DOHH2 (cell line): ENCODE results near the gene ZNF879.

Experiments used
- H3F3A ChIP-seq: fragments of 200-600 bp; sonication (generic), shearing (Covaris generic); 2 replicates; pipeline ENCODE4 v1.6.0; 2016; ENCODE audit warnings: antibody characterized with exemption, mild to moderate bottlenecking; ENCODE audit not compliant: control insufficient read depth, insufficient read depth
- H3K27ac ChIP-seq: fragments of 200-600 bp; sonication (generic); 2 replicates; pipeline ENCODE4 v1.5.1; 2014; ENCODE audit warnings: low read depth, mild to moderate bottlenecking, low read length, moderate library complexity
- H3K27me3 ChIP-seq: fragments of 200-600 bp; sonication (generic); 2 replicates; pipeline ENCODE4 v1.6.1; 2014; ENCODE audit warnings: mild to moderate bottlenecking, low read length, mixed read lengths; ENCODE audit not compliant: control insufficient read depth
- H3K36me3 ChIP-seq: fragments of 200-600 bp; sonication (generic); 2 replicates; pipeline ENCODE4 v1.6.1; 2014; ENCODE audit warnings: mild to moderate bottlenecking, low read length, moderate library complexity, mixed read lengths; ENCODE audit not compliant: control insufficient read depth
- H3K4me1 ChIP-seq: fragments of 200-600 bp; sonication (generic); 2 replicates; pipeline ENCODE4 v1.6.1; 2014; ENCODE audit warnings: mild to moderate bottlenecking, low read length, mixed read lengths; ENCODE audit not compliant: control insufficient read depth
- H3K4me2 ChIP-seq: fragments of 200-600 bp; sonication (generic); 2 replicates; pipeline ENCODE4 v1.6.0; 2014; ENCODE audit warnings: mild to moderate bottlenecking, low read length, moderate library complexity
- H3K4me3 ChIP-seq: fragments of 200-600 bp; sonication (generic); 2 replicates; pipeline ENCODE4 v1.5.1; 2014; ENCODE audit warnings: mild to moderate bottlenecking, low read length, mixed read lengths
- H3K79me2 ChIP-seq: fragments of 200-600 bp; sonication (generic); 2 replicates; pipeline ENCODE4 v1.6.1; 2014; ENCODE audit warnings: mild to moderate bottlenecking, low read length, mixed read lengths; ENCODE audit not compliant: control insufficient read depth
- H3K9me2 ChIP-seq: fragments of 200-600 bp; sonication (generic); replicated peaks from 2 replicates; pipeline ENCODE4 v1.6.1; 2014; ENCODE audit warnings: mild to moderate bottlenecking, low read length, mixed read lengths; ENCODE audit not compliant: control insufficient read depth
- H3K9me3 ChIP-seq: fragments of 200-600 bp; sonication (generic); 2 replicates; pipeline ENCODE4 v1.6.1; 2014; ENCODE audit warnings: antibody characterized with exemption, low read length, mixed read lengths; ENCODE audit not compliant: control insufficient read depth, insufficient read depth
- H4K20me1 ChIP-seq: fragments of 200-600 bp; sonication (generic); 2 replicates; pipeline ENCODE4 v1.6.0; 2014; ENCODE audit warnings: low read depth, mild to moderate bottlenecking, antibody characterized with exemption, low read length, moderate library complexity; ENCODE audit not compliant: control insufficient read depth, insufficient read depth
- EZH2phosphoT487 ChIP-seq: fragments of 200-600 bp; sonication (generic); IDR thresholded peaks from 2 replicates; pipeline ENCODE4 v1.6.1; 2017; ENCODE audit warnings: borderline replicate concordance, mild to moderate bottlenecking, antibody characterized with exemption, low read length, moderate library complexity, mixed read lengths
- TF ChIP-seq, protein P1 (sequence below): fragments of 200-600 bp; sonication (generic); IDR thresholded peaks from one replicate; pipeline ENCODE4 v1.5.1; 2014; ENCODE audit warnings: antibody characterized with exemption, mild to moderate bottlenecking, low read depth, low read length; ENCODE audit not compliant: poor library complexity, severe bottlenecking

ZNF879 gene

DNA sequence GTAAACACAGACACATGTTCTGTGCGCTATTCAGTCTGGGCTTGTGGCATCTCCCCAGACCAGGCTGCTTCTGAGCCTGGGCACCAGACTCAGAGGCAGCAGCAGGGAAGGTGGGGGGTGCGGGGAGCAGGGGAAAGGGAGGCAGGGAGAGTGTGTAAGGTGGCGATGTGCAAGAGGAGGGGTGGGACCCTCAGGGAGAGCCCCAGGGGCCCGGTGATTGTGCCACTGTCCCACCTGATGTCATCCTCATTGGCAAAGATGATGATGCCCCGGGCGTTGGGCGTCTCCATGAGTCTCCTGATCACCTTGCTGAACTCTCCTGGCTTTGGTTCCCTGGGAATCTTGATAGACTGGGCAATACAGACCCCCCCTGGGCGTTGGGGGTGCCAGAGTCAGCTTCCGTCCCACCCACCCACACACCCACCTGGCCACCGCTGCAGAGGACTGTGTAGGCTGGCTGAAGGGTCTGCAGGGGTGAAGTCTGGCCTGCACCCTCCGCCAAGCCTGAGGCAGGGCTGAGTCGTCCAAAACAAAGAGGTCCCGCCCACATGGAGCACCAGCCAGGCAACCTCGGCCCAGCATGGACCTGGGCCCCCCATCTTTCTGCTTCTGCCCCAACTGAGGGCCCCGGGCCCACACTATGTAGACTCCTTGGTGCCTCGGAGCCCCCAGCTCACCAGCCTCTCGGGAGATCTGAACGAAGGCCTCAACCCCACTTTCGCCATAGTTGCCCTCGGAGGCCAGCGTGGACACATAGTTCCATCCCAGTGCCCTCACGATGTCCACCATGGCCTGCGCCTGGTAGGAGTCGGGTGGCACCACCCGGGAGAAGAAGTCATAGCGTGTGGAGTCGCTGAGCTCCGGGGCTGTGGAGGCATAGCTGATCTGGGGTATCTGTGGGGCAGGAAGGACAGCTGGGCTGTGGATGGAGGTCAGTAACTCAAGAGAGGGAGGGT is 32.1 kb upstream of the ZNF879 start:
- Histone ChIP-seq H3K9me3 (peaks cover 7% of the 10 kb centered on the region; the same call in 1 of the 2 replicates), H3K27ac (no peak overlapping the region), H3K36me3 (no peaks in the 10 kb centered on the region), H3K4me3 (no peak overlapping the region), H3K4me1 (no peaks in the 10 kb centered on the region), H3K9me2 (no peaks in the 10 kb centered on the region), H3K79me2 (no peaks in the 10 kb centered on the region), H4K20me1 (no peaks in the 10 kb centered on the region), H3K27me3 (no peaks in the 10 kb centered on the region), H3F3A (no peaks in the 10 kb centered on the region), H3K4me2 (no peak overlapping the region)
- TF ChIP-seq, protein P1, sequence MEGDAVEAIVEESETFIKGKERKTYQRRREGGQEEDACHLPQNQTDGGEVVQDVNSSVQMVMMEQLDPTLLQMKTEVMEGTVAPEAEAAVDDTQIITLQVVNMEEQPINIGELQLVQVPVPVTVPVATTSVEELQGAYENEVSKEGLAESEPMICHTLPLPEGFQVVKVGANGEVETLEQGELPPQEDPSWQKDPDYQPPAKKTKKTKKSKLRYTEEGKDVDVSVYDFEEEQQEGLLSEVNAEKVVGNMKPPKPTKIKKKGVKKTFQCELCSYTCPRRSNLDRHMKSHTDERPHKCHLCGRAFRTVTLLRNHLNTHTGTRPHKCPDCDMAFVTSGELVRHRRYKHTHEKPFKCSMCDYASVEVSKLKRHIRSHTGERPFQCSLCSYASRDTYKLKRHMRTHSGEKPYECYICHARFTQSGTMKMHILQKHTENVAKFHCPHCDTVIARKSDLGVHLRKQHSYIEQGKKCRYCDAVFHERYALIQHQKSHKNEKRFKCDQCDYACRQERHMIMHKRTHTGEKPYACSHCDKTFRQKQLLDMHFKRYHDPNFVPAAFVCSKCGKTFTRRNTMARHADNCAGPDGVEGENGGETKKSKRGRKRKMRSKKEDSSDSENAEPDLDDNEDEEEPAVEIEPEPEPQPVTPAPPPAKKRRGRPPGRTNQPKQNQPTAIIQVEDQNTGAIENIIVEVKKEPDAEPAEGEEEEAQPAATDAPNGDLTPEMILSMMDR = no peak
- TF ChIP-seq EZH2phosphoT487 = no peak

DNA sequence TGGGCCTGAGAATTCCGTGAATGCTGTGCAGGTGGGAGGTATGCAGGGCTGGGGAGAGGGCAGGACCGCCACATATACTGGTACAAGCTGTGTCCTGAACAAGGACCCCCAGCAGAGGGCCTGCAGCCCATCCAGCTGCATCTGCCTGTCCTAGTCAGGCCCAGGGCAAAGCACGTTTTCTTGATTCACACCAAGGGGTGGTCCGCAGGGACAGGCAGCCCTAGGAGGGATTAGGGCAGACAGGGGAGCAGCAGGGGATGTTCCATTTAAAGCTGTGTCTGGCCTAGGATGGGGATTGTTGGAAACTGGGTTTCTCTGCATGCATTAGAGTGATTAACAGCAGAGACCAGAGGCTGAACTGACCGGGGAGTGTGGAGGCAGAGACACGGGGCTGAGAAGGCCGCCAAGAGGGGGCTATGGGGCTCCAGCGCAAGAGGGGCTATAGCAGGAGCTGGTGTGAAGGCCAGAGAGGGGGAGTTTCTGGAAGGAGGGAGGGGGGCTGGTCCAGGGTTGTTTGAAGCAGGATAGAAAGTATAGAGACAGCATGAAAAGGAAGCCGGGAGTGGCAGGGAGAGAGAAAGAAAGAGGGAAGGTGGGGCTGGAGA is 31.2 kb upstream of the ZNF879 start:
- Histone ChIP-seq H3K4me3 (no peak overlapping the region), H3K36me3 (no peaks in the 10 kb centered on the region), H3K79me2 (no peaks in the 10 kb centered on the region), H3K9me3 (peaks cover 7% of the 10 kb centered on the region; the same call in 1 of the 2 replicates), H3K9me2 (no peaks in the 10 kb centered on the region), H3F3A (no peaks in the 10 kb centered on the region), H4K20me1 (no peaks in the 10 kb centered on the region), H3K4me2 (no peak overlapping the region), H3K27ac (no peak overlapping the region), H3K27me3 (no peaks in the 10 kb centered on the region), H3K4me1 (no peaks in the 10 kb centered on the region)
- no peak for TF ChIP-seq EZH2phosphoT487
- TF ChIP-seq, protein P1 = no peak

DNA sequence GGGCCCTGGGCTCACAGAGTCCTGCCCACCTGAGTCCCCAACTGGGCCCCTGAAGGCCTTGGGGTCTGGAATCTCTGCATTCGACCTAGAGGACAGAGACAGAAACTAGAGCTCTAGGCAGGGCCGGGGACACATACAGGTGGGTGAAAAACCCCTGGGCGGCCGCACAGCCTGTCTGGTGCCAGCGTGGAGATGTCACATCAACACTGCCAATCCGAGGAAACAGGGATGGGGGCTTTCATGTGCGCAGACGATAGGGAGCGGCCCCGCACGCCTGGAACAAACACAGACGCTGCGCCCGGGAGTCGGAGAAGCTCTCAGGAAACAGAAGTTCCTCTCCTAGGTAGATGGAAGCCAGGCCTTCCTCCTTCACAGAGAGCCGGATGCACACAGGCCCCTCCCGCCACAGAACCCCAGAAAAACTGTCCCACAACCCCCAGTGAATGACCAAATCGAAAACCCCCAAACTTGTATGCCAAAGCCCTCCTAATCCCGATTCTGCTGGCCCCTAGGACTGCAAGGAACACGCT is 30.3 kb upstream of the ZNF879 start:
- Histone ChIP-seq H3K9me2 (no peaks in the 10 kb centered on the region), H3K9me3 (peaks cover 7% of the 10 kb centered on the region; the same call in 1 of the 2 replicates), H3F3A (no peaks in the 10 kb centered on the region), H3K27me3 (no peaks in the 10 kb centered on the region), H3K4me1 (no peaks in the 10 kb centered on the region), H3K79me2 (no peaks in the 10 kb centered on the region), H3K4me3 (no peak overlapping the region), H3K36me3 (no peaks in the 10 kb centered on the region), H3K27ac (no peak overlapping the region), H3K4me2 (no peak overlapping the region), H4K20me1 (no peaks in the 10 kb centered on the region)
- TF ChIP-seq EZH2phosphoT487 = no peak
- TF ChIP-seq, protein P1 = no peak
